GM18867 (cell line): Measurements from ENCODE around the gene CCNI2.
"Not testable (repeated sequence)": the region's sequence is repeated elsewhere in the genome, so short reads cannot be mapped to it uniquely, and the experiment has no call there.

ENCODE experiments used
- ATAC-seq: cut with Tn5 transposase; IDR thresholded peaks from one replicate; pipeline ENCODE4 v1.9.1; 2021; ENCODE audit warnings: mild to moderate bottlenecking, moderate library complexity; ENCODE audit not compliant: unreplicated experiment

CCNI2 gene

DNA sequence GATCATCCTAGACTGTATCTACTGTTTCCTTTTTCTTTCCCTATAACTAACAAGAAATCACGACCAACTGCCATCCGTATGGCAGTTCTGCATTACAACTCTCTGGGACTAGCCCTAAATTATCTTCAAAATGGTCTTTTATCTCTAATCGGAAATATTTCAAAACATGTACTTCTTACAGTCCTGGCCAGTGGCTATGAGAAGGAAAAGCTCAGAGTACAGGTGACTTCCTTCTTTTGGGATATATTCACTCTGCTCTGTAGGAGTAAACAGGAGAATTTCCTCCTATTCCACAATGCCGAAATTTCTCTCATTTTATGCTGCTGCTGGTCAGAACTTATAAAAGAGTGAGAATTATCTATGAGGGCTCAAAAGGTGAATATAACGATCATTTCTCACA lies 31.6 kb downstream of the CCNI2 start:
- ATAC-seq: no peak

GRCh38 chr5:132779961-132780360 lies 32.7 kb downstream of the CCNI2 start:
- ATAC-seq: no peak

GRCh38 chr5:132780577-132780976 lies 33.4 kb downstream of the CCNI2 start:
- no peak for ATAC-seq

DNA sequence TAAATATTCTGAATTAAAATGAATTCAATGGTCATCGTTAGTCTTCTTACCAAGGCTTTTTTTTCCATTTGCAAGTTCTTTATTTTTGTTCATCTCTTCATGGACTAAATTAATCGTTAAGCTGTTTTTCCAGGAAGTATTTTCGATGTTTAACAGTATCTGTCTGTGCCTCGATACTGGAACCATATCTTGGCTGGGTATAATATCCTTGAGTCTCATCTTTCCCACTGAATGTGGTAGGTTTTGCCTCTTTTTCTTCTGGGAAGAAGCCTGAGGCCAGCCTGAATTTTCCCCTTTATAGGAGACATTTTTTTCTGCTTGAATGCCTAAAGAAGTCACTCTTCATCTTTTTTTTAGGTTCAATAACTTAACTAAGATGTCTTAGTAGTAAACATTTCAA lies 33.8 kb downstream of the CCNI2 start:
- ATAC-seq: no peak

GRCh38 chr5:132782101-132782500 lies 34.9 kb downstream of the CCNI2 start:
- ATAC-seq: no peak

GRCh38 chr5:132785365-132785764 lies 38.1 kb downstream of the CCNI2 start:
- no peak for ATAC-seq

- no peak for ATAC-seq
These were observed 38.6 kb downstream of the CCNI2 start for GRCh38 chr5:132785864-132786263.

- no peak for ATAC-seq
These were observed 39.9 kb downstream of the CCNI2 start for GRCh38 chr5:132787076-132787475.

DNA sequence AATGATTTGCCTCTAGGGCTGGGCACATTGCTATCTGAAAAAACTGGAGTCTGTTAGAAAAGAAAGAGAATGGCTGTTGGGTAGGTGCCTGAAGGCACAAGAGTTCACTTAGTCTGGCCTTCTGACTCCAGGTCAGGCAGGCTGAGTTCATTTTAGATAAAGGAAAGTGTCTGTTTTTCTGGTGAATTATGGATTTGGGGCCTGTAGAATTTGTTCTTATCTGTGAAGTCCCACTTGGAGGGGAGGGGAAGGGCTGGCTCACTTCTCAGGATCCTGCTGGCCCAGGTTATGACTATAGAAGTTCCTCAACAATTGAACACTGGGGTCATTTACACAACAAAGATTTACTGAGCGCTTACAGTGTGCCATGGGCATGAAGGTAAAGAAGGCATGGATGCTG lies 41.3 kb downstream of the CCNI2 start:
- no peak for ATAC-seq

DNA sequence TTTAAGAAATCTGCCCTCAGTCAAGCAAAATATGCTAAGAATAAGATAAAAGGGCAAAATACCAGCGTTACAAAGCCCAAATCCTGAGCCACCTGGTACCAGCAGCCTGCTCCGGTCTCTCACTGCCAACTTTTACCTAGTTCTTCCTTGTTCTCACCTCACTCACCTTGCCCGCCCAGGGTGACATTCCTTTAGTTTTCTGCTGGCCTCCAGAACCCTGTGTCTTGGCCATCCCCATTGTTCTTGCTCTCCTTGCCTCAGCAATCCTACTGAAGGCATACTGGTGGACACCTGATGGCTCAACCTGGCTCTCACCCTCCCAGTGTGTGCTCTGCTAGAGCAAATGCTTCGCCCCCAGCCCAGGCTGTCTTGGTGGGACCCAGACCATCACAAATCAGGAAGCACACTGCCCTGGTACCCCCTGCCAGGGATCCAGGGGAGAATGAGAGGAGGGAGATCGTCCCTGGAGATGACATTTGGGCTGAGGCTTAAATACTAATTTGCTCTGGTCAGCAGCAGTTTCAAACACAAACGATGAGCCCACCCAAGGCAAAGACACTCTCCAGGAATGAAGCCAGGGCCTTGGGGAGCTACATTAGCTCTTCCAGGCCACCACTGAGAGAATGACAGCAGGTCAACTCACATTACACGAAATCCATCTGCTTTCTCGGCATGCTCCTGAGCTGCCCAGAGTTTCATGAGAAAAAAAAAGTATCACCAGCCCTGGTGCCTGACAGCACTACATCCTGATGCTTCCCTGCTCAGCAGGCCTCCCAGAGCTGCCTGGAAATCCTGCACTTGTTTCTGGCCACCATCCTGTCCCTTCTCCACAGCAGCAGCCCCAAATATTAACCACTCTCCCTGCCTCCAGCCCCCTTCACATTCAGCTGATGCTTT lies 42.0 kb downstream of the CCNI2 start:
- ATAC-seq: no peak

DNA sequence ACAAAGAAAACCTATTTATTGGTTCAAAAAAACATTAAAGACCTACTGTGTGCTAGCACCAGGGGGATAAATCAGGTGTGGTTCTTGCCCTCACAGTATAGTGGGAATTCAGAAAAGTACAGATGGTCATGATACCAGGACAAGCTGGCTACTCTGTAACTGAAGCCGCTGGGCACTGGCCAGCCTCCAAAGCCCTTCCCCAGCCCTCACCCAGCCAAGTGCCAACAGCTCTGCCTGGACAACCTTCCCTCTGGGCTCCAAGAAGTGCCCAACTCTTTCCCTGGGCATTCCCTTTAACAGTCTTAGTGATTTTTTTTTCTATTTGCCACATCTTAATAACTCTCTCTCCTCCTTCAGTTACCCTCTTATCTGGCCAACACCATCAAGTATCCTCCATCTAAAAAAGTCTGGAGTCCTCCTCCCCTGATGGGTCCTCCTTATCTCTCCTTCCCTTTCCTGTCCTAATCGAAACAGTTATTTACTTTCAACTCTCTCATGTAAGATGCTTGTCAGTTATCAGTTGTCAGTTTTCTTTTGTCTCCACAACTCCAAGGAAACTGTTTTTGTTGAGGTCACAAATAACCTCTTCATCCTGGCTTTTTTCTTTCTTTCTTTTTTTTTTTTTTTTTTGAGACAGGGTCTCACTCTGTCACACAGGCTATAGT lies 43.1 kb downstream of the CCNI2 start:
- ATAC-seq: no peak

DNA sequence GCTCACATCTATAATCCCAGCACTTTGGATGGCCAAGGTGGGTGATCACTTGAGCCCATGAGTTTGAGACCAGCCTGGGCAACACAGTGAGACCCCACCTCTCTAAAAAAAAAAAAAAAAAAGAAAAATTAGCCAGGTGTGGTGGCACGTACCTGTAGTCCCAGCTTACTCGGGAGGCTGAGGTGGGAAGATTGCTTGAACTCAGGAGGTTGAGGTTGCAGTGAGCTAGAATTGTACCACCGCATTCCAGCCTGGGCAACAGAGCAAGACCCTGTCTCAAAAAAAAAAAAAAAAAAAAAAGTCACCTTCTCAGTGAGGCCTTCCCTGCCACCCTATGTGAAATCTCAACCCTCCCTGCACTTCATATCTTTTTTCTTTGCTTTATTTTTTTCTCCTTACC lies 43.8 kb downstream of the CCNI2 start:
- ATAC-seq: no peak

DNA sequence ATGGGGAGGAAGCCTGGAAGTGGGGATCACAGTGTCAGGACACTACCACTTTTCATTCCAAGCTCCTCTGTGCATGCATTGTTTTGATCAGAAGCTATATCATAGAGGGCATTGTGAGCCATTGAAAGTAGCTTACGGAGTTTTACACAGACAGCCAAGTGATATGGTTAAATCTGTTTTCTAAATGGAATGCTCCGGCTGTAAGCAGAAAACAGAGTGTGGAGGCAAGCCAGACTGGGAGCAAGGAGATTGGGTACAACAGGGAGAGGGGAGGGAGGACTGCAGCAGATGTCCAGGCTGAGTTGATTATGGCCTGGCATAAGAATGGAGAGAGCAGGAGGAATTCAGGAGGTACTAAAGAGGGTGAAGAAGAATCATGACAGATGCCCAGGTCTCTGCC lies 50.4 kb downstream of the CCNI2 start:
- ATAC-seq: no peak

DNA sequence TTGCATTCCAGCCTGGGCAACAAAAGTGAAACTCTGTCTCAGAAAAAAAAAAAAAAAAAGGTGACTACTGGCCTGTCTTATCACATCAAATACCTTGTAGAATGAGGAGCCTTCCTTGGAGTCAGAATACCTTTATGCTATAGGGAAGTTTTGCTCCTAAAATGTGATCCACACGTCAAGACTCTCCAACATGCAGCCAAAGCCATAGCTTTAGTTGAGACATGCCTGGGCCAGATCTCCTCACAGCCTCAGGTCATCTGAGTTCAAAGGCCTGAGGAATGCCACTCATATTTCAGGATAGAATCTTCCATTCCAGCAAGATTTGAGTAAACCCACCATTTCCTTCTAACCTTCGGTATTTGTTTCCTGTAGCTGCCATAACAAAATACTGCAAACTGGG lies 52.2 kb downstream of the CCNI2 start:
- no peak for ATAC-seq

DNA sequence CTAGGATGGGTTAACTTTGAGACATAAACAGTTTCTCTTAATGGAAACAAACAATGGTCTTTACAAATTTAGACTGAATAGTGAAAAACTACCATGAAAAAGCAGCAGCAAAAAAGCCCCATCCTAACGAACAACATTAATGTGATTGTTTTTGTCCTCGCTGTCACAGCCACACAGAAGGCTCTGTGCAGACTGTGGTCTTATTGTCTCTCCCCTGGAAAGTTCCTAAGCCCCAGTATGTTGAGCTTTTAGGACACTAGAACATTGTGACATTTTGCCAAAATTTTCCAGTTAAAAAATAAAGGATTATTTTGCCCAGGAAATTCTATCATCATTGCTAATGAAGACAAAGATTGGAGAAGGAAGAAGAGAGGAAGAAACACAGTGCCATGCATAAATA lies 53.3 kb downstream of the CCNI2 start:
- ATAC-seq: no peak

GRCh38 chr5:132802044-132802684 lies 54.9 kb downstream of the CCNI2 start:
- ATAC-seq: no peak

- ATAC-seq: not testable (repeated sequence)
These were observed 55.5 kb downstream of the CCNI2 start for GRCh38 chr5:132802685-132803066.
